ENCODE data around the gene CACTIN.

Gene CACTIN

DNA sequence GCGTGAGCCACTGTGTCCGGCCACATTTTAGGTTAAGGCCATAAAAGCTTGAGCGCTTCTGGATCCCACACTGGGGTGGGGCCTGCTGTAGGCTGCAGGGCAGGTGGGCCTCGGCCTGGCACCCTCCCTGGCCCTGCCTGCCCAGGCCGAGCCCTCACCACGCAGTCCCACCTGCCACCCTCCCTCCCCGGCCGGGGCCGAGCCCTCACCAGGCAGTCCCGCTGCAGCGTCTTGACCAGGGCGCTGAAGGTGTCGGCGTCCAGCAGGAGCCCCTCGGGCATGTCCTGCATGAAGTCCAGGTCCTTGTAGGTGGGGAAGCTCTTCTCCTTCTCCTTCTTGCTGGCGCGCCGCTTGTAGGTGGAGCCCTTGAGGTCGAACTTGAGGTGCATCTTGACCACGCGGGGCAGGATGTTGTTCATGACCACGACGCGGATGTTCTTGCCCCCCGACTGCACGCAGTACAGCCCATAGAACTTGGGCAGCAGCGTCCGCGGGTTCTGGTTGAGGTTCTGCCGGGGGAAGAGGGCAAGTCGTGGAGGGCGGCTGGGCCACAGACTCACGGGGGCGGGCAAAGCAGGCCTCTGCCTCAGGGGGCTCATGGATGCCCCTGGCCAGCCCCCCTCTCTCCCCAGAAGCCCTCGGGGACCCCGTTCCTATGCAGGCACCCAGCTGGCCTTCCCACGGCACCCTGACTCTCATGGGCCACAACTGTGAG lies 26.6 kb upstream of the CACTIN start:
- TF ChIP-seq TAF1 (IDR thresholded peaks at IDR 0.05; ENCODE audit: borderline replicate concordance, insufficient read depth, low read length) (no peak), FOXP2 (optimal IDR thresholded peaks at IDR 0.05; ENCODE audit: borderline replicate concordance, extremely low read depth, extremely low read length, insufficient read depth) (no peak), REST (IDR thresholded peaks at IDR 0.05; ENCODE audit: insufficient read depth in 1 of 2, low read depth in 2 of 2, low read length in 2 of 2) (no peak), POLR2AphosphoS5 (IDR thresholded peaks at IDR 0.05; ENCODE audit: low read depth, low read length) (no peak), SIN3A (IDR thresholded peaks at IDR 0.05; ENCODE audit: borderline replicate concordance, insufficient read depth, low read length) (no peak)

GRCh38 chr19:3652422-3652821 lies 25.8 kb upstream of the CACTIN start:
- TF ChIP-seq TAF1 (IDR thresholded peaks at IDR 0.05; ENCODE audit: borderline replicate concordance, insufficient read depth, low read length) (no peak), POLR2AphosphoS5 (IDR thresholded peaks at IDR 0.05; ENCODE audit: low read depth, low read length) (no peak), FOXP2 (optimal IDR thresholded peaks at IDR 0.05; ENCODE audit: borderline replicate concordance, extremely low read depth, extremely low read length, insufficient read depth) (no peak), REST (IDR thresholded peaks at IDR 0.05; ENCODE audit: insufficient read depth in 1 of 2, low read depth in 2 of 2, low read length in 2 of 2) (no peak), SIN3A (IDR thresholded peaks at IDR 0.05; ENCODE audit: borderline replicate concordance, insufficient read depth, low read length) (no peak)

- TF ChIP-seq FOXP2 (optimal IDR thresholded peaks at IDR 0.05; ENCODE audit: borderline replicate concordance, extremely low read depth, extremely low read length, insufficient read depth) (no peak), SIN3A (IDR thresholded peaks at IDR 0.05; ENCODE audit: borderline replicate concordance, insufficient read depth, low read length) (no peak), POLR2AphosphoS5 (IDR thresholded peaks at IDR 0.05; ENCODE audit: low read depth, low read length) (no peak), REST (IDR thresholded peaks at IDR 0.05; ENCODE audit: insufficient read depth in 1 of 2, low read depth in 2 of 2, low read length in 2 of 2) (no peak), TAF1 (IDR thresholded peaks at IDR 0.05; ENCODE audit: borderline replicate concordance, insufficient read depth, low read length) (no peak)
Measured at GRCh38 chr19:3651684-3652083, 25.1 kb upstream of the CACTIN start.

DNA sequence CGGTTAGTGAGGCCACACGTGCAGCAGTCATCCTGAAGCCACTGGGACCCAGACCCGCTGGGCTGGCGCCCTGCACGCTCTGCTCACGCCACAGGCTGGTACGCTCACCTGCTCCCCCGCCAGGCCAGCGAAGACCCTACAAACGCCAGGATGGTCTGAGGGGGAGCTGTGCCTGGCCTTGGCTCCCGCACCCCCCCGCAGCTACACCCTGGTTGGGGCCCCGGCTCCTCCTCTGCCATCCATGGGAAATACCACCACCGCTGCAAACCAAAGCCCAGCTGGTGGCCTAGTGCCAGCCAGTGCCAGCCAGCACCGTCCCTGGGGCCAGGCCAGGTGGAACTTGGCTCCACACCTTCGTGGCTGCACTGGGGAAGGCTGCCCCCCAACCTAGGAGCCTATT lies 23.3 kb upstream of the CACTIN start:
- no peak for TF ChIP-seq REST (IDR thresholded peaks at IDR 0.05; ENCODE audit: insufficient read depth in 1 of 2, low read depth in 2 of 2, low read length in 2 of 2)
- TF ChIP-seq POLR2AphosphoS5 (IDR thresholded peaks at IDR 0.05; ENCODE audit: low read depth, low read length) = no peak
- no peak for TF ChIP-seq FOXP2 (optimal IDR thresholded peaks at IDR 0.05; ENCODE audit: borderline replicate concordance, extremely low read depth, extremely low read length, insufficient read depth)
- no peak for TF ChIP-seq TAF1 (IDR thresholded peaks at IDR 0.05; ENCODE audit: borderline replicate concordance, insufficient read depth, low read length)
- TF ChIP-seq SIN3A (IDR thresholded peaks at IDR 0.05; ENCODE audit: borderline replicate concordance, insufficient read depth, low read length) = no peak
